Bladder microvascular endothelial cell (primary cell): Measurements from ENCODE around the gene RRAGC. TPM values are rescaled to one million over a fixed set of nuclear protein-coding genes. Genes with fewer than 3 reads are reported as not detected.

Experiments
- total RNA-seq: library from RNA; depleted of rRNA; stranded (reverse); fragments of >200 nt; gene quantifications from 2 replicates; pipeline ENCODE4 v1.2.3, GENCODE V29; 2014

The RRAGC gene
- 16.2 and 25.9 TPM in 2 replicates for total RNA-seq

DNA sequence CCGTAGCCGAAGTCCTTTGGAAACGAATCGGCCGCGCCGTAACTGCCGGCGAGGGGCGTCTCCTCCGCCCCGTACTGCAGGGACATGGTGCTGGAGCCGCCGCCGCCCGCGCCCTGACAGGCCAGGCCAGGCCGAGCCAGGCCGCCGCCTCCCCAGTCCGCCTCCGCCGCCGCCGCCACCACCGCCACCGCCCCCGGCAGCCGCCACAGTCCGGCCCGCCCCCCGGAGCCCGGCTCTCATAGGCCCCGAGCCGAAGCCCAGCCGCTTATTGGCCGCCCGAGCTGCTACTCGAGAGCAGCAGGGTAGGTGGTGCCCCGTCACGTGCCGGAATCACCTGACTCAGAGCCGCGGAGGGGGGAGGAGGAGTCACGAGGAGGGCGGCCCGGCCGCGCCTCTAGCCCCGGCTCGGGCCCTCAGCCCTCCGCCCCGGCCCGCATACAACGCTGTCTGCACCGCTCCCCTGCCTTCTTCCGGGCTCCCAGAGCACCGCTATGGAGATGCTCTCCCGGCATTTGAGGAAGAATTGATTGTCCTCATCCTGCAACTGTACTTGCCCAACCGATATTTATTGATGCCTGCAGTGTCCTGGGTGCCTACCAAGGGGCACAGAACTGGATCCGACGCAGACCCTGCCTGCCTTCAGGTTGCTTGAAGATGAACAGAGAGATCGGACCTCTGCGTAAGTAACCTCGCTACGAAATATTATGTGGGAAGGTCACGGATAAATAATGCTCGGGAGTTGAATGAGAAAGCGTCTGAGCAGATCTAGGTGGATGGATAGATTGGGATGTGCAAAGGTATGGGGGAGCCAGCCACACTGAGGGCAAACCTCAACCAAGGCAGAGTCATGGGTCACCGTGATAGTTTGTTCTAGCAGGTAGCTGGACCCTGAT lies at the start of gene RRAGC:
TSS of gene RRAGC (minus strand) at position 212 of the 893 bp plus-strand sequence. CDS start at position 86, 126 bp downstream.

GRCh38 chr1:38881487-38881886 lies 21.9 kb upstream of the RRAGC start, which contains the start of gene GJA9:
Gene GJA9 (minus strand): TSS chr1:38881587. CDS start chr1:38876098, 5,489 bp downstream.

GRCh38 chr1:38873027-38873969 lies 13.7 kb upstream of the RRAGC start, which contains the start of gene MYCBP:
Gene MYCBP (minus strand): TSS chr1:38873348. CDS start chr1:38873305, 43 bp downstream.

Other genes with a start within 250 kb of the RRAGC start
- 6.3 and 9.8 TPM in 2 replicates for gene MYCBP, start 13.6 kb upstream of the RRAGC start, total RNA-seq
- gene GJA9, start 21.8 kb upstream of the RRAGC start, total RNA-seq = not detected in 2 replicates
- gene RHBDL2, start 82.1 kb upstream of the RRAGC start, total RNA-seq = 0.16 and 0.63 TPM in 2 replicates
- gene AKIRIN1, start 131.5 kb upstream of the RRAGC start, total RNA-seq = 22.5 and 28.8 TPM in 2 replicates
- gene NDUFS5, start 166.6 kb upstream of the RRAGC start, total RNA-seq = 464 and 579 TPM in 2 replicates